ENCODE results near the gene RREB1.
"Not testable (repeated sequence)": the region's sequence is repeated elsewhere in the genome, so short reads cannot be mapped to it uniquely, and the experiment has no call there.

RREB1 gene

GRCh38 chr6:7145885-7146828, 38.4 kb downstream of the RREB1 start:
- peak; percentile 68 for DNase-seq (ENCODE audit: low spot score)

- DNase-seq (ENCODE audit: low spot score), result no peak
Measured at GRCh38 chr6:7147051-7147671, 39.4 kb downstream of the RREB1 start.

GRCh38 chr6:7148100-7148822, 40.5 kb downstream of the RREB1 start:
- DNase-seq (ENCODE audit: low spot score), result peak; percentile 55

- no peak for DNase-seq (ENCODE audit: low spot score)
Measured at GRCh38 chr6:7150381-7151064, 42.8 kb downstream of the RREB1 start.

GRCh38 chr6:7151381-7151780, 43.6 kb downstream of the RREB1 start:
- DNase-seq (ENCODE audit: low spot score), result no peak

- DNase-seq (ENCODE audit: low spot score), result no peak
Measured at GRCh38 chr6:7152462-7152861, 44.7 kb downstream of the RREB1 start.

- no peak for DNase-seq (ENCODE audit: low spot score)
Measured at GRCh38 chr6:7153789-7154188, 46.0 kb downstream of the RREB1 start.

- no peak for DNase-seq (ENCODE audit: low spot score)
Measured at GRCh38 chr6:7154341-7155139, 46.8 kb downstream of the RREB1 start.

- no peak for DNase-seq (ENCODE audit: low spot score)
Measured at GRCh38 chr6:7155871-7156579, 48.3 kb downstream of the RREB1 start.

GRCh38 chr6:7156643-7157278, 49.0 kb downstream of the RREB1 start:
- DNase-seq (ENCODE audit: low spot score), result peak; percentile 86

- not testable (repeated sequence) for DNase-seq (ENCODE audit: low spot score)
Measured at GRCh38 chr6:7157307-7157706, 49.5 kb downstream of the RREB1 start.

GRCh38 chr6:7157752-7158616, 50.2 kb downstream of the RREB1 start:
- DNase-seq (ENCODE audit: low spot score), result peak; percentile 80

- no peak for DNase-seq (ENCODE audit: low spot score)
Measured at GRCh38 chr6:7159790-7160525, 52.2 kb downstream of the RREB1 start.

GRCh38 chr6:7161253-7161623, 53.5 kb downstream of the RREB1 start:
- no peak for DNase-seq (ENCODE audit: low spot score)

- no peak for DNase-seq (ENCODE audit: low spot score)
Measured at GRCh38 chr6:7161845-7162244, 54.1 kb downstream of the RREB1 start.

GRCh38 chr6:7163661-7164071, 55.9 kb downstream of the RREB1 start:
- no peak for DNase-seq (ENCODE audit: low spot score)

GRCh38 chr6:7164536-7165001, 56.8 kb downstream of the RREB1 start:
- DNase-seq (ENCODE audit: low spot score), result no peak

Data from GM03348 (cell line).